HepG2 (cell line): Measurements from ENCODE around the gene RBM18. TPM values are rescaled to one million over a fixed set of nuclear protein-coding genes. Genes with fewer than 3 reads are reported as not detected.

Experiments used
- ATAC-seq: fragments of 200-7000 bp; cut with Tn5 transposase; 3 replicates; pipeline ENCODE4 v1.9.1; 2020; ENCODE audit warnings: mild to moderate bottlenecking, moderate library complexity
- BruUV-seq: library from RNA; stranded (reverse); fragments of 400-500 nt; replicated peaks from 2 replicates; lab custom pipeline; 2021; lab: Mats Ljungman, UMichigan
- CTCF ChIA-PET: fragments of 300-600 bp; formaldehyde crosslinking; extraction: SDS; loops from one replicate; lab custom pipeline; 2021; ENCODE audit warnings: low total read pairs, inconsistent platforms, low intra/inter-chr PET ratio; lab: Yijun Ruan, JAX
- POLR2A ChIA-PET: fragments of 350-600 bp; sonication (Branson Sonifier 250); formaldehyde crosslinking; loops from one replicate; lab custom pipeline; 2020; ENCODE audit warnings: antibody characterized with exemption, inconsistent platforms; lab: Yijun Ruan, JAX
- DNase-seq: peaks from one replicate; pipeline ENCODE4 v3.0.0-alpha.2; 2015; ENCODE audit warnings: low spot score
- FAIRE-seq: peaks from 3 replicates; lab custom pipeline; 2011; peaks lifted over from hg19 to GRCh38; lab: Jason Lieb, UNC
- H2AFZ ChIP-seq: one replicate; pipeline ENCODE4 v1.6.1; 2011; ENCODE audit warnings: low read length, inconsistent platforms
- H3K27ac ChIP-seq: fragments of 300-600 bp; 3 replicates; pipeline ENCODE4 v1.8.0; 2011; ENCODE audit warnings: mixed run types, mild to moderate bottlenecking, mixed read lengths, low read length, inconsistent platforms; ENCODE audit not compliant: insufficient read depth; ENCODE audit errors: extremely low read length
- H3K27me3 ChIP-seq, 2 experiments: fragments of 200-600 bp in 1 of 2; 2 replicates in 1 of 2; 3 replicates in 1 of 2; pipeline versions ENCODE4 v1.6.0 to v1.8.0; 2011; ENCODE audit warnings: low read length in 2 of 2, mild to moderate bottlenecking in 2 of 2, moderate library complexity in 2 of 2, inconsistent platforms in 1 of 2; ENCODE audit not compliant: insufficient read depth in 2 of 2, control insufficient read depth in 1 of 2
- H3K36me3 ChIP-seq, 2 experiments: fragments of 200-600 bp in 1 of 2; replicated peaks in 1 of 2; 2 replicates in 1 of 2; 3 replicates in 1 of 2; pipeline versions ENCODE4 v1.5.1 to v1.8.0; 2011; ENCODE audit warnings: low read length in 2 of 2, inconsistent platforms in 1 of 2; ENCODE audit not compliant: insufficient read depth in 2 of 2, control insufficient read depth in 1 of 2
- H3K4me1 ChIP-seq: 2 replicates; pipeline ENCODE4 v1.5.1; 2012; ENCODE audit warnings: low read length, inconsistent platforms; ENCODE audit not compliant: insufficient read depth
- H3K4me2 ChIP-seq: 2 replicates; pipeline ENCODE4 v1.6.0; 2011; ENCODE audit warnings: low read depth, low read length, inconsistent platforms
- H3K4me3 ChIP-seq, 3 experiments: fragments of 200-600 bp in 1 of 3; sonication (generic), shearing (Covaris generic) in 1 of 3; replicated peaks in 1 of 3; 2 replicates each; pipeline ENCODE4 v1.5.1; 2011 to 2016; ENCODE audit warnings: low read length in 3 of 3, inconsistent platforms in 2 of 3, low read depth in 2 of 3, mild to moderate bottlenecking in 2 of 3, control low read depth in 1 of 3, mixed read lengths in 1 of 3; ENCODE audit not compliant: insufficient read depth in 1 of 3
- H3K79me2 ChIP-seq: one replicate; pipeline ENCODE4 v1.6.1; 2011; ENCODE audit warnings: low read length, inconsistent platforms; ENCODE audit not compliant: insufficient read depth
- H3K9ac ChIP-seq: 2 replicates; pipeline ENCODE4 v1.6.0; 2011; ENCODE audit warnings: mild to moderate bottlenecking, low read depth, low read length, inconsistent platforms; ENCODE audit not compliant: insufficient read depth
- H3K9me3 ChIP-seq: 2 replicates; pipeline ENCODE4 v1.5.1; 2012; ENCODE audit warnings: mild to moderate bottlenecking, low read length
- H4K20me1 ChIP-seq: 2 replicates; pipeline ENCODE4 v1.6.0; 2011; ENCODE audit warnings: inconsistent platforms, mild to moderate bottlenecking, low read length, moderate library complexity; ENCODE audit not compliant: insufficient read depth
- ARID2 ChIP-seq: sonication (generic); formaldehyde crosslinking; IDR thresholded peaks from 2 replicates; pipeline ENCODE4 v1.8.1; 2022; ENCODE audit warnings: mild to moderate bottlenecking, missing genetic modification reagents, borderline replicate concordance
- BHLHE40 ChIP-seq: IDR thresholded peaks from 2 replicates; pipeline ENCODE4 v1.6.1; 2011; ENCODE audit warnings: low read length, improper control_type of control experiment
- DPF2 ChIP-seq: sonication (generic); formaldehyde crosslinking; IDR thresholded peaks from 2 replicates; pipeline ENCODE4 v1.4.0; 2020; ENCODE audit warnings: mild to moderate bottlenecking, low read depth, missing genetic modification reagents, borderline replicate concordance
- ETV5 ChIP-seq: IDR thresholded peaks from 2 replicates; pipeline ENCODE4 v1.6.1; 2018; ENCODE audit warnings: missing biosample characterization, missing genetic modification reagents, inconsistent platforms, borderline replicate concordance
- GTF3A ChIP-seq: sonication (generic); formaldehyde crosslinking; conservative IDR thresholded peaks from 2 replicates; pipeline ENCODE4 v1.4.0; 2020; ENCODE audit warnings: mild to moderate bottlenecking, missing genetic modification reagents
- LBX2 ChIP-seq: sonication (generic); formaldehyde crosslinking; IDR thresholded peaks from 2 replicates; pipeline ENCODE4 v1.5.0; 2020; ENCODE audit warnings: missing genetic modification reagents, mild to moderate bottlenecking, borderline replicate concordance
- NFAT5 ChIP-seq: sonication (generic); formaldehyde crosslinking; IDR thresholded peaks from 2 replicates; pipeline ENCODE4 v1.4.0; 2020; ENCODE audit warnings: missing genetic modification reagents
- NFE2 ChIP-seq: sonication (generic); formaldehyde crosslinking; IDR thresholded peaks from 2 replicates; pipeline ENCODE4 v1.4.0; 2020; ENCODE audit warnings: missing genetic modification reagents
- SP2 ChIP-seq: sonication (generic); formaldehyde crosslinking; IDR thresholded peaks from 2 replicates; pipeline ENCODE4 v1.5.1; 2020; ENCODE audit warnings: mild to moderate bottlenecking, missing genetic modification reagents
- ZFP41 ChIP-seq: sonication (generic); formaldehyde crosslinking; IDR thresholded peaks from 2 replicates; pipeline ENCODE4 v1.4.0; 2020; ENCODE audit warnings: mild to moderate bottlenecking, missing genetic modification reagents, borderline replicate concordance
- ZFYVE20 ChIP-seq: sonication (generic); formaldehyde crosslinking; IDR thresholded peaks from 2 replicates; pipeline ENCODE4 v1.8.0; 2023; ENCODE audit warnings: low read depth, mild to moderate bottlenecking, moderate library complexity, missing genetic modification reagents, borderline replicate concordance
- ZNF12 ChIP-seq: sonication (generic); formaldehyde crosslinking; IDR thresholded peaks from 2 replicates; pipeline ENCODE4 v1.5.0; 2020; ENCODE audit warnings: missing genetic modification reagents
- ZNF251 ChIP-seq: sonication (generic); formaldehyde crosslinking; IDR thresholded peaks from 2 replicates; pipeline ENCODE4 v1.9.0; 2021; ENCODE audit warnings: mild to moderate bottlenecking, missing genetic modification reagents
- ZNF256 ChIP-seq: sonication (generic); formaldehyde crosslinking; conservative IDR thresholded peaks from 2 replicates; pipeline ENCODE4 v1.4.0; 2020; ENCODE audit warnings: missing genetic modification reagents
- ZNF326 ChIP-seq: sonication (generic); formaldehyde crosslinking; IDR thresholded peaks from 2 replicates; pipeline ENCODE4 v1.4.0; 2020; ENCODE audit warnings: missing genetic modification reagents, borderline replicate concordance
- ZNF552 ChIP-seq: sonication (generic); formaldehyde crosslinking; IDR thresholded peaks from 2 replicates; pipeline ENCODE4 v1.9.0; 2022; ENCODE audit warnings: missing genetic modification reagents, mild to moderate bottlenecking, borderline replicate concordance
- ZNF598 ChIP-seq: sonication (generic); formaldehyde crosslinking; IDR thresholded peaks from 2 replicates; pipeline ENCODE4 v1.5.1; 2020; ENCODE audit warnings: mild to moderate bottlenecking, missing genetic modification reagents, borderline replicate concordance
- ZNF614 ChIP-seq: IDR thresholded peaks from 2 replicates; pipeline ENCODE4 v1.6.1; 2018; ENCODE audit warnings: missing biosample characterization, missing genetic modification reagents, inconsistent platforms, borderline replicate concordance
- WGBS: methylation state at CpG from one replicate; pipeline ENCODE4 v1.1.6; 2017; ENCODE audit warnings: low lambda C conversion rate; 5-methylcytosine and 5-hydroxymethylcytosine counted together
- in situ Hi-C: cut with HindIII; loops from 2 replicates; pipeline ENCODE4 v1.10.0; 2017; ENCODE audit warnings: low pct_unique_long_range_greater_than_20kb; ENCODE audit not compliant: extremely low pct_ligation_motif_present
- intact Hi-C: fragments of 100-400 bp; cut with micrococcal nuclease; formaldehyde crosslinking; loops from one replicate; pipeline ENCODE4 v1.10.0; 2022; ENCODE audit not compliant: unreplicated experiment
- polyA plus RNA-seq, 8 experiments: library from polyadenylated mRNA; depleted of rRNA in 3 of 8; stranded (reverse) in 7 of 8; unstranded in 1 of 8; fragments of >200 nt; fragmentation: Illumina TruSeq in 4 of 8; extraction: Trizol in 4 of 8; gene quantifications; 2 replicates each; pipeline versions ENCODE4 v1.2.1 to v1.2.3, GENCODE V29; 2011 to 2016; ENCODE audit warnings: low read depth in 4 of 8, missing spikeins in 1 of 8, mixed read lengths in 1 of 8; ENCODE audit not compliant: insufficient read depth in 1 of 8
- total RNA-seq, 5 experiments: library from RNA; depleted of rRNA; stranded (reverse); fragments of >200 nt; fragmentation: Illumina TruSeq; extraction: Trizol; gene quantifications; 2 replicates each; pipeline ENCODE4 v1.2.3, GENCODE V29; 2016; ENCODE audit warnings: low read depth in 1 of 5
- TF ChIP-seq, protein P1 (sequence below): sonication (generic); formaldehyde crosslinking; IDR thresholded peaks from 2 replicates; pipeline ENCODE4 v1.5.1; 2020; ENCODE audit warnings: missing genetic modification reagents, mild to moderate bottlenecking, borderline replicate concordance
- TF ChIP-seq, protein P2 (sequence below): sonication (generic); formaldehyde crosslinking; IDR thresholded peaks from 2 replicates; pipeline ENCODE4 v1.4.0; 2020; ENCODE audit warnings: mild to moderate bottlenecking, missing genetic modification reagents

RBM18 gene
- total and polyA plus RNA-seq, 2 of the 13 experiments (the other 11 are each of a cell fraction or from before 2014, with no cell fraction given), result 12.6 to 16.6 TPM

DNA sequence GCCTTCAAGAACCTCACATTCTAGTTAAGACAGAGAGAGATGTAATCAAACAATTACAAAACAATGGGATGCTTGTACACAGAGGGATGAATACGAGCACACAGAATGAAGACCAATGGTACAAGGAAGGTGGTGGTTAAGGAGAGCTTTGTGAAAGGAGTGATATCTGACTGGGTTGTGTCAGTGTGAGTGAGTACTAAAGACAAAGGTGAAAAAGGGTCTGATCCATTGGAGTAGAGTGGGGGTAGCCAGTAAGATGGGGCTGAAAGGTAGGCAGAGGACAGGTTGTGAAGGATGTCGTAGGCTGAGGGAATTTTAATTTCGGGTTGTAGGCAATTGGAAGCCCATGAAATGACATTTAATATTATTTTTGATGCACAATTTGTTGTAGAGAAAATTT lies 9.9 kb downstream of the RBM18 start:
- ChIA-PET POLR2A (no interaction called here), CTCF (no interaction called here)
- FAIRE-seq (no peak), ATAC-seq (no peak), DNase-seq (no peak)
- Histone ChIP-seq H3K27ac (no peak overlapping the region), H4K20me1 (no peaks in the 10 kb centered on the region), H2AFZ (no peak overlapping the region), H3K36me3 (peaks cover 9 to 39% of the 10 kb centered on the region in 2 experiments; a peak in 4 of 5 replicates), H3K9ac (no peak overlapping the region), H3K4me2 (no peak overlapping the region), H3K9me3 (no peaks in the 10 kb centered on the region), H3K4me3 (no peak overlapping the region), H3K79me2 (peaks cover 4% of the 10 kb centered on the region), H3K4me1 (no peaks in the 10 kb centered on the region), H3K27me3 (no peaks in the 10 kb centered on the region)
- WGBS, result 92% methylated on average over 3 of the region's 3 CpGs
- intact Hi-C loops, result no loop called here
- TF ChIP-seq SP2 (CRISPR knock-in tag) (no peak), ZNF326 (CRISPR knock-in tag) (no peak), NFAT5 (CRISPR knock-in tag) (no peak), ZNF552 (no peak), BHLHE40 (no peak), ZFYVE20 (CRISPR knock-in tag) (no peak), ZNF256 (no peak), DPF2 (no peak), ZNF12 (CRISPR knock-in tag) (no peak), LBX2 (CRISPR knock-in tag) (no peak), ZNF614 (no peak), ZNF598 (no peak), ZFP41 (no peak), ETV5 (CRISPR knock-in tag) (no peak), ZNF251 (CRISPR knock-in tag) (no peak), ARID2 (no peak), GTF3A (no peak), NFE2 (CRISPR knock-in tag) (no peak)
- TF ChIP-seq, protein P1, sequence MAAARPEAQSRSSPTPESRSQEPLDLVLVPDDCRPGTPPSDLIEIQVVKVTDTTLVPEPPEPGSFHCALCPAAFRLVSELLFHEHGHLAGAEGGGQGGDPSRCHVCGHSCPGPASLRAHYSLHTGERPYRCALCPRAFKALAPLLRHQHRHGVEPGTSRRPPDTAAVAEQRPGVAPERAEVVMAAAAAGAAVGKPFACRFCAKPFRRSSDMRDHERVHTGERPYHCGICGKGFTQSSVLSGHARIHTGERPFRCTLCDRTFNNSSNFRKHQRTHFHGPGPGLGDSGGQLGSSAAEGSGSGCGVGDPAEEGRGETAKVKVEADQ (CRISPR knock-in tag), result no peak
- TF ChIP-seq, protein P2, sequence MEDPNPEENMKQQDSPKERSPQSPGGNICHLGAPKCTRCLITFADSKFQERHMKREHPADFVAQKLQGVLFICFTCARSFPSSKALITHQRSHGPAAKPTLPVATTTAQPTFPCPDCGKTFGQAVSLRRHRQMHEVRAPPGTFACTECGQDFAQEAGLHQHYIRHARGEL (CRISPR knock-in tag), result no peak
- in situ Hi-C loops, result no loop called here
- BruUV-seq, result no TSS peak
